ENCODE measurements around the gene TMEFF2. TPM values are rescaled to one million over a fixed set of nuclear protein-coding genes. Genes with fewer than 3 reads are reported as not detected.

TMEFF2 gene
- polyA plus RNA-seq, 1 donor = 18.6 TPM

GRCh38 chr2:192060161-192060560, 134.6 kb downstream of the TMEFF2 start:
- no peak for DNase-seq

GRCh38 chr2:192059266-192059665, 135.5 kb downstream of the TMEFF2 start:
- no peak for DNase-seq

GRCh38 chr2:192053921-192054320, 140.8 kb downstream of the TMEFF2 start:
- DNase-seq = no peak

- DNase-seq = no peak
These were observed 143.2 kb downstream of the TMEFF2 start for GRCh38 chr2:192051533-192051932.

GRCh38 chr2:192049362-192049761, 145.4 kb downstream of the TMEFF2 start:
- DNase-seq = no peak

- no peak for DNase-seq
These were observed 147.2 kb downstream of the TMEFF2 start for GRCh38 chr2:192047315-192048107.

GRCh38 chr2:192044496-192044895, 150.2 kb downstream of the TMEFF2 start:
- no peak for DNase-seq

- DNase-seq = no peak
These were observed 151.4 kb downstream of the TMEFF2 start for GRCh38 chr2:192043216-192043870.

- DNase-seq = no peak
These were observed 152.6 kb downstream of the TMEFF2 start for GRCh38 chr2:192042126-192042525.

- DNase-seq = no peak
These were observed 156.6 kb downstream of the TMEFF2 start for GRCh38 chr2:192038110-192038509.

GRCh38 chr2:192035731-192036442, 158.8 kb downstream of the TMEFF2 start:
- no peak for DNase-seq

GRCh38 chr2:192030856-192031255, 163.9 kb downstream of the TMEFF2 start:
- DNase-seq = no peak

GRCh38 chr2:192030289-192030688, 164.4 kb downstream of the TMEFF2 start:
- no peak for DNase-seq

- no peak for DNase-seq
These were observed 165.6 kb downstream of the TMEFF2 start for GRCh38 chr2:192029089-192029488.

GRCh38 chr2:192026825-192027120, 168.0 kb downstream of the TMEFF2 start:
- DNase-seq = no peak

- peak; percentile 10 for DNase-seq
These were observed 168.5 kb downstream of the TMEFF2 start for GRCh38 chr2:192026059-192026824.

- peak; percentile 6 for DNase-seq
These were observed 169.1 kb downstream of the TMEFF2 start for GRCh38 chr2:192025637-192026036.

GRCh38 chr2:192023006-192023405, 171.7 kb downstream of the TMEFF2 start:
- DNase-seq = no peak

- no peak for DNase-seq
These were observed 176.9 kb downstream of the TMEFF2 start for GRCh38 chr2:192017844-192018243.

GRCh38 chr2:192016265-192016664, 178.5 kb downstream of the TMEFF2 start:
- DNase-seq = no peak

- DNase-seq = no peak
These were observed 181.5 kb downstream of the TMEFF2 start for GRCh38 chr2:192013211-192013610.

- no peak for DNase-seq
These were observed 183.5 kb downstream of the TMEFF2 start for GRCh38 chr2:192011196-192011595.

GRCh38 chr2:192010073-192010472, 184.7 kb downstream of the TMEFF2 start:
- no peak for DNase-seq

Measured in hindlimb muscle (tissue), 1 donor.